ENCODE results near the gene PROCA1. TPM values are rescaled to one million over a fixed set of nuclear protein-coding genes. Genes with fewer than 3 reads are reported as not detected.
A peak's percentile ranks its signal among the peaks of the same experiment; 100 is the strongest.

The PROCA1 gene
- total RNA-seq, 1 experiment from 2014 or later = 2.0 TPM

GRCh38 chr17:28707339-28707720 lies 4.4 kb downstream of the PROCA1 start:
- no peak for DNase-seq (ENCODE audit: low spot score)

GRCh38 chr17:28706471-28707338 lies 5.0 kb downstream of the PROCA1 start:
- DNase-seq (ENCODE audit: low spot score) = no peak

- DNase-seq (ENCODE audit: low spot score) = no peak
Measured at GRCh38 chr17:28705728-28706334, 5.9 kb downstream of the PROCA1 start.

GRCh38 chr17:28705074-28705659 lies 6.5 kb downstream of the PROCA1 start:
- no peak for DNase-seq (ENCODE audit: low spot score)

- no peak for DNase-seq (ENCODE audit: low spot score)
Measured at GRCh38 chr17:28704219-28704858, 7.3 kb downstream of the PROCA1 start.

- no peak for DNase-seq (ENCODE audit: low spot score)
Measured at GRCh38 chr17:28703552-28704218, 8.0 kb downstream of the PROCA1 start.

- DNase-seq (ENCODE audit: low spot score) = no peak
Measured at GRCh38 chr17:28702752-28703150, 8.9 kb downstream of the PROCA1 start.

- no peak for DNase-seq (ENCODE audit: low spot score)
Measured at GRCh38 chr17:28702026-28702751, 9.5 kb downstream of the PROCA1 start.

- no peak for DNase-seq (ENCODE audit: low spot score)
Measured at GRCh38 chr17:28700830-28701492, 10.7 kb downstream of the PROCA1 start.

- no peak for DNase-seq (ENCODE audit: low spot score)
Measured at GRCh38 chr17:28700278-28700677, 11.4 kb downstream of the PROCA1 start.

GRCh38 chr17:28698253-28698941 lies 13.3 kb downstream of the PROCA1 start:
- no peak for DNase-seq (ENCODE audit: low spot score)

- DNase-seq (ENCODE audit: low spot score) = no peak
Measured at GRCh38 chr17:28693869-28694268, 17.8 kb downstream of the PROCA1 start.

GRCh38 chr17:28689011-28689410 lies 22.7 kb downstream of the PROCA1 start:
- no peak for DNase-seq (ENCODE audit: low spot score)

- no peak for DNase-seq (ENCODE audit: low spot score)
Measured at GRCh38 chr17:28688481-28688880, 23.2 kb downstream of the PROCA1 start.

- no peak for DNase-seq (ENCODE audit: low spot score)
Measured at GRCh38 chr17:28686296-28686695, 25.4 kb downstream of the PROCA1 start.

- no peak for DNase-seq (ENCODE audit: low spot score)
Measured at GRCh38 chr17:28685366-28685765, 26.3 kb downstream of the PROCA1 start.

GRCh38 chr17:28684963-28685362 lies 26.7 kb downstream of the PROCA1 start:
- peak; percentile 59 for DNase-seq (ENCODE audit: low spot score)

- no peak for DNase-seq (ENCODE audit: low spot score)
Measured at GRCh38 chr17:28682655-28683054, 29.0 kb downstream of the PROCA1 start.

GRCh38 chr17:28675980-28676379 lies 35.7 kb downstream of the PROCA1 start:
- no peak for DNase-seq (ENCODE audit: low spot score)

- DNase-seq (ENCODE audit: low spot score) = no peak
Measured at GRCh38 chr17:28675490-28675889, 36.2 kb downstream of the PROCA1 start.
